OCI-LY1 (cell line): ENCODE results near the gene CXCL14.

ENCODE experiments used
- H2AFZ ChIP-seq: fragments of 200-600 bp; sonication (generic), shearing (Covaris generic); 2 replicates; pipeline ENCODE4 v1.6.0; 2014; ENCODE audit warnings: antibody characterized with exemption, mild to moderate bottlenecking, low read length
- H3F3A ChIP-seq: fragments of 200-600 bp; sonication (generic), shearing (Covaris generic); 2 replicates; pipeline ENCODE4 v1.6.0; 2014; ENCODE audit warnings: mild to moderate bottlenecking, antibody characterized with exemption, low read length, moderate library complexity; ENCODE audit not compliant: insufficient read depth
- H3K27ac ChIP-seq: fragments of 200-600 bp; sonication (generic); 2 replicates; pipeline ENCODE4 v1.5.1; 2014; ENCODE audit warnings: low read length, mixed run types, mild to moderate bottlenecking, low read depth; ENCODE audit not compliant: poor library complexity, severe bottlenecking
- H3K27me3 ChIP-seq: fragments of 200-600 bp; sonication (generic); 2 replicates; pipeline ENCODE4 v1.6.0; 2014; ENCODE audit warnings: antibody characterized with exemption, mild to moderate bottlenecking, low read length, moderate library complexity; ENCODE audit not compliant: insufficient read depth
- H3K36me3 ChIP-seq: fragments of 200-600 bp; sonication (generic); 2 replicates; pipeline ENCODE4 v1.6.1; 2014; ENCODE audit warnings: mild to moderate bottlenecking, antibody characterized with exemption, low read length, moderate library complexity, mixed read lengths; ENCODE audit not compliant: insufficient read depth
- H3K4me1 ChIP-seq: fragments of 200-600 bp; sonication (generic); 2 replicates; pipeline ENCODE4 v1.5.1; 2014; ENCODE audit warnings: mild to moderate bottlenecking, low read length, moderate library complexity; ENCODE audit not compliant: insufficient read depth, severe bottlenecking
- H3K4me2 ChIP-seq: fragments of 200-600 bp; sonication (generic), shearing (Covaris generic); 2 replicates; pipeline ENCODE4 v1.6.1; 2014; ENCODE audit warnings: low read length
- H3K4me3 ChIP-seq: fragments of 200-600 bp; sonication (generic); 2 replicates; pipeline ENCODE4 v1.5.1; 2014; ENCODE audit warnings: low read length, low read depth, mild to moderate bottlenecking, mixed read lengths; ENCODE audit not compliant: poor library complexity, severe bottlenecking
- H3K79me2 ChIP-seq: fragments of 200-600 bp; shearing (Covaris generic); 2 replicates; pipeline ENCODE4 v1.6.1; 2016; ENCODE audit warnings: mixed run types, low read length, mixed read lengths; ENCODE audit not compliant: insufficient read depth
- H3K9ac ChIP-seq: fragments of 200-600 bp; sonication (generic), shearing (Covaris generic); 2 replicates; pipeline ENCODE4 v1.6.1; 2014; ENCODE audit warnings: mild to moderate bottlenecking, low read length, mixed read lengths
- H3K9me2 ChIP-seq: fragments of 200-600 bp; sonication (generic), shearing (Covaris generic); 2 replicates; pipeline ENCODE4 v1.6.1; 2014; ENCODE audit warnings: low read depth, mild to moderate bottlenecking, low read length, mixed read lengths
- H3K9me3 ChIP-seq: fragments of 200-600 bp; shearing (Covaris generic); 2 replicates; pipeline ENCODE4 v1.6.1; 2014; ENCODE audit warnings: low read length, mixed read lengths
- H4K20me1 ChIP-seq: fragments of 200-600 bp; sonication (generic), shearing (Covaris generic); 2 replicates; pipeline ENCODE4 v1.6.0; 2016; ENCODE audit warnings: mild to moderate bottlenecking, low read length; ENCODE audit not compliant: insufficient read depth
- EZH2 ChIP-seq: fragments of 200-600 bp; sonication (generic), shearing (Covaris generic); IDR thresholded peaks from 2 replicates; pipeline ENCODE4 v1.8.0; 2017; ENCODE audit warnings: borderline replicate concordance, mixed run types, mild to moderate bottlenecking, antibody characterized with exemption, low read length, moderate library complexity, mixed read lengths
- TF ChIP-seq, protein P1 (sequence below): fragments of 200-600 bp; sonication (generic), shearing (Covaris generic); IDR thresholded peaks from 2 replicates; pipeline ENCODE4 v1.5.1; 2017; ENCODE audit warnings: mild to moderate bottlenecking, antibody characterized with exemption, low read length, moderate library complexity, mixed read lengths

Gene CXCL14

DNA sequence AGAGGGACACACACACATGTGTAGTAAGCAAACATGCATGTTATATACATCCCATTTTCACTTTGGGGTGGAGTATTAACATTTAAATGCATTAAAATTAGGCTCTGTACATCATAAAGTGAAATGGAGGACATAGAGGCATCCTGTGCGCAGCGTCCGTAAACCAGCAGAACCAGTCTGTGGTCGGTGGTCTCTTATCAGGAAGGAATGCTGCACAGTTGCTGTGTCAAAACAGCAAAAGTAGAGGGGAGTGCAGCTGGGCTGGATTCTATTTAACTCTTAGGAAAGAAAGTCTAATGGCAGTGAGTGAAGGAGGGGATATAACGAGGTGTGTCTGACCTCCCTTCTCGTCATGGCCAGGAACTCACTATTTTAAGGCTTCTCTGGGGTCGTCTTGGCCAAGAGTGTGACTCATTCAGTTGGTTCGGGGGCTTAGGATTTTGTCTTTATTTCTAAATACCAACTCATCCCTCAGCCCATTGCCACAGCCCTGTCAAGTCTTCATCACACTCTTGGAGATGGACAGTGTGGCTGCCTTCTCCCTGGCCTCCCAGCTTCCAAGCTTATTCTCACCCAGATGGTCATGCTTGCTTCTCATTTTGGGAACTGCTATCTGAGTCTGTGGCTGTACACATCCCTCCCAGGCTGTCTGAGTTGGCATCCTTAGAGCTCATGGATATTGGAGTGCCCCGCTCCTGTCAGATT lies 20.1 kb upstream of the CXCL14 start:
- Histone ChIP-seq H3K4me2 (no peak overlapping the region), H3K4me1 (no peaks in the 10 kb centered on the region), H3K9me3 (no peaks in the 10 kb centered on the region), H3K79me2 (no peaks in the 10 kb centered on the region), H3K36me3 (no peaks in the 10 kb centered on the region), H2AFZ (no peak overlapping the region), H3K9me2 (no peaks in the 10 kb centered on the region), H3F3A (no peaks in the 10 kb centered on the region), H3K9ac (no peak overlapping the region), H3K27me3 (peaks cover 4% of the 10 kb centered on the region), H3K27ac (no peak overlapping the region), H3K4me3 (no peak overlapping the region), H4K20me1 (no peaks in the 10 kb centered on the region)
- TF ChIP-seq, protein P1, sequence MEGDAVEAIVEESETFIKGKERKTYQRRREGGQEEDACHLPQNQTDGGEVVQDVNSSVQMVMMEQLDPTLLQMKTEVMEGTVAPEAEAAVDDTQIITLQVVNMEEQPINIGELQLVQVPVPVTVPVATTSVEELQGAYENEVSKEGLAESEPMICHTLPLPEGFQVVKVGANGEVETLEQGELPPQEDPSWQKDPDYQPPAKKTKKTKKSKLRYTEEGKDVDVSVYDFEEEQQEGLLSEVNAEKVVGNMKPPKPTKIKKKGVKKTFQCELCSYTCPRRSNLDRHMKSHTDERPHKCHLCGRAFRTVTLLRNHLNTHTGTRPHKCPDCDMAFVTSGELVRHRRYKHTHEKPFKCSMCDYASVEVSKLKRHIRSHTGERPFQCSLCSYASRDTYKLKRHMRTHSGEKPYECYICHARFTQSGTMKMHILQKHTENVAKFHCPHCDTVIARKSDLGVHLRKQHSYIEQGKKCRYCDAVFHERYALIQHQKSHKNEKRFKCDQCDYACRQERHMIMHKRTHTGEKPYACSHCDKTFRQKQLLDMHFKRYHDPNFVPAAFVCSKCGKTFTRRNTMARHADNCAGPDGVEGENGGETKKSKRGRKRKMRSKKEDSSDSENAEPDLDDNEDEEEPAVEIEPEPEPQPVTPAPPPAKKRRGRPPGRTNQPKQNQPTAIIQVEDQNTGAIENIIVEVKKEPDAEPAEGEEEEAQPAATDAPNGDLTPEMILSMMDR = no peak
- no peak for TF ChIP-seq EZH2

DNA sequence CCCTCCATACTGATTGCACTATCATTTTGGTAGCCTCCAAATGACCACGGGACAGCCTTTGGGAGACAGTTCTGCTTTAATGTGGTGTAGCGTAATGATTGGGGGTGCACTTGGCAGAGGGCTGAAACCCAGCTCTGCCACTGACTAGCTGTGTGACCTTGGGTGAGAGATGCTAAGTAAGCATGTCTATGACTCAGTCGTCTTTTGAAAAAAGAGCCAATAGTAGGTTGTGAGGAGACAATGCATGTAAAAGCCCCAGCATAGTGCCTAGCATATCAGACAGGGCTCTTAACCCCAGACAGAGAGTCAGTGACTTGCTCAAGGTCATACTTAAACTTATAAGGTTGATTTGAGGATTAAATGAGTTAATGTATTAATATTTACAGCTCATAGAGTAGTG lies 18.0 kb upstream of the CXCL14 start:
- Histone ChIP-seq H4K20me1 (no peaks in the 10 kb centered on the region), H3K27me3 (peaks cover 4% of the 10 kb centered on the region), H3F3A (no peaks in the 10 kb centered on the region), H3K4me1 (no peaks in the 10 kb centered on the region), H3K27ac (no peak overlapping the region), H3K4me2 (no peak overlapping the region), H3K79me2 (no peaks in the 10 kb centered on the region), H3K4me3 (no peak overlapping the region), H3K9me3 (no peaks in the 10 kb centered on the region), H3K9me2 (no peaks in the 10 kb centered on the region), H2AFZ (no peak overlapping the region), H3K9ac (no peak overlapping the region), H3K36me3 (no peaks in the 10 kb centered on the region)
- TF ChIP-seq EZH2 = no peak
- TF ChIP-seq, protein P1 = no peak

DNA sequence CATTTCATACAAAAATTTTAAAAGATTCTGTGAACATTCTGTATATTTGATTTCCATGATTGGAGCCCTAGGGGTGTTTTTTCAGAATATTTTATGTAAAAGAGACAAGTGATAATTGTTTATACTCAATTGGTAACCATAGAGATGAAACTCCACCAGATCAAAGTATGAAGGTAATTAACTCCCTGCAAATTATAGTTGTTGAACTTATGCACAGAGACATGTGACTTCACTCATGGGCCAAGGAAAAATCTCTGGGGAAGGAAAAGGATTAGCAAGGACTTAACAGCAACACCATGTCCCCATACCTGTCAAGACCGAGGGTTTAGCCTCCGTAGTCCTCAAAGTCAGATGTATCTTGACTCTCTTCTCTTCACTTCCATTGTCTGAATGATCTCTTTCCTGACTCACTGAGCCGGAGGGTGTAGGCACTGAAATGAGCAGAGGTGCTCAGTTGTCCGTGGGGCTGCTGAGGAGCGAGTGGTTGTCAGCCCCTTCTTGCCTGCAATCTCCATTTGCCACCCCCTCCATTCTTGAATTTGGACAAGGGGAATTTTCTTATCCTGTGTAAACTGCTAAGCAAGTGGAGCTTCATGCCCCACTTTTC lies 17.5 kb upstream of the CXCL14 start:
- Histone ChIP-seq H2AFZ (no peak overlapping the region), H4K20me1 (no peaks in the 10 kb centered on the region), H3K79me2 (no peaks in the 10 kb centered on the region), H3K4me1 (no peaks in the 10 kb centered on the region), H3K27me3 (peaks cover 4% of the 10 kb centered on the region), H3K36me3 (no peaks in the 10 kb centered on the region), H3K27ac (no peak overlapping the region), H3K9me3 (no peaks in the 10 kb centered on the region), H3K9ac (no peak overlapping the region), H3K4me2 (no peak overlapping the region), H3K4me3 (no peak overlapping the region), H3K9me2 (no peaks in the 10 kb centered on the region), H3F3A (no peaks in the 10 kb centered on the region)
- TF ChIP-seq EZH2 = no peak
- TF ChIP-seq, protein P1 = no peak
